GM11168 (cell line): ENCODE measurements around the gene THTPA.
"Not testable (repeated sequence)": the region's sequence is repeated elsewhere in the genome, so short reads cannot be mapped to it uniquely, and the experiment has no call there.

Experiments used
- in situ Hi-C: fragments of 300-500 bp; cut with MboI; formaldehyde crosslinking; loops from one replicate; pipeline ENCODE4 v1.12.0; 2022; ENCODE audit warnings: low sequenced_read_pairs; ENCODE audit not compliant: unreplicated experiment

The THTPA gene

GRCh38 chr14:23580152-23580926 lies 24.3 kb downstream of the THTPA start:
- in situ Hi-C loops, result no loop called here

- in situ Hi-C loops, result no loop called here
These were observed 24.8 kb downstream of the THTPA start for GRCh38 chr14:23580948-23581281.

GRCh38 chr14:23582906-23583760 lies 27.1 kb downstream of the THTPA start:
- in situ Hi-C loops, result no loop called here

- in situ Hi-C loops, result not testable (repeated sequence)
These were observed 27.9 kb downstream of the THTPA start for GRCh38 chr14:23583761-23584526.

GRCh38 chr14:23584527-23585203 lies 28.6 kb downstream of the THTPA start:
- in situ Hi-C loops, result not testable (repeated sequence)

- in situ Hi-C loops, result no loop called here
These were observed 33.0 kb downstream of the THTPA start for GRCh38 chr14:23588884-23589598.

- in situ Hi-C loops, result loop anchor here (10.0 kb wide), 1 partner anchor 345 kb away; no protein-coding TSS in a partner anchor
These were observed 33.5 kb downstream of the THTPA start for GRCh38 chr14:23589606-23590005.

GRCh38 chr14:23590198-23590597 lies 34.1 kb downstream of the THTPA start:
- in situ Hi-C loops, result loop anchor here (10.0 kb wide), 1 partner anchor 345 kb away; no protein-coding TSS in a partner anchor

GRCh38 chr14:23594191-23594590 lies 38.1 kb downstream of the THTPA start:
- in situ Hi-C loops, result loop anchor here (10.0 kb wide), 1 partner anchor 341 kb away; no protein-coding TSS in a partner anchor

GRCh38 chr14:23600322-23600707 lies 44.2 kb downstream of the THTPA start:
- in situ Hi-C loops, result no loop called here

- in situ Hi-C loops, result no loop called here
These were observed 44.7 kb downstream of the THTPA start for GRCh38 chr14:23600806-23601205.

GRCh38 chr14:23601424-23601823 lies 45.4 kb downstream of the THTPA start:
- in situ Hi-C loops, result no loop called here

- in situ Hi-C loops, result no loop called here
These were observed 45.7 kb downstream of the THTPA start for GRCh38 chr14:23601845-23602180.

- in situ Hi-C loops, result no loop called here
These were observed 46.4 kb downstream of the THTPA start for GRCh38 chr14:23602181-23603095.

GRCh38 chr14:23603103-23603502 lies 47.0 kb downstream of the THTPA start:
- in situ Hi-C loops, result no loop called here

- in situ Hi-C loops, result no loop called here
These were observed 48.1 kb downstream of the THTPA start for GRCh38 chr14:23604148-23604547.

- in situ Hi-C loops, result no loop called here
These were observed 48.7 kb downstream of the THTPA start for GRCh38 chr14:23604675-23605170.

- in situ Hi-C loops, result no loop called here
These were observed 50.0 kb downstream of the THTPA start for GRCh38 chr14:23605931-23606585.
